GM23338 (cell line): Measurements from ENCODE around the gene TMEM239. TPM values are rescaled to one million over a fixed set of nuclear protein-coding genes. Genes with fewer than 3 reads are reported as not detected.

Source experiments
- ATAC-seq: fragments of 200-7000 bp; cut with Tn5 transposase; 3 replicates; pipeline ENCODE4 v1.9.1; 2020
- DNase-seq: peaks from one replicate; pipeline ENCODE4 v3.0.0-alpha.2; 2015; ENCODE audit warnings: low spot score
- H2AFZ ChIP-seq: fragments of 200-600 bp; sonication (generic); 2 replicates; pipeline ENCODE4 v1.8.0; 2016; ENCODE audit warnings: antibody characterized with exemption, mild to moderate bottlenecking, moderate library complexity
- H3F3A ChIP-seq: fragments of 200-600 bp; sonication (generic); replicated peaks from 2 replicates; pipeline ENCODE4 v1.8.0; 2017; ENCODE audit warnings: antibody characterized with exemption, mixed run types, low read depth
- H3K27ac ChIP-seq: fragments of 200-600 bp; sonication (generic); 2 replicates; pipeline ENCODE4 v1.6.1; 2016; ENCODE audit warnings: low read depth
- H3K27me3 ChIP-seq: fragments of 200-600 bp; sonication (generic); 2 replicates; pipeline ENCODE4 v1.8.0; 2016; ENCODE audit warnings: mild to moderate bottlenecking, mixed run types, moderate library complexity; ENCODE audit not compliant: insufficient read depth
- H3K36me3 ChIP-seq: fragments of 200-600 bp; sonication (generic); 2 replicates; pipeline ENCODE4 v1.8.0; 2016; ENCODE audit warnings: mild to moderate bottlenecking; ENCODE audit not compliant: insufficient read depth
- H3K4me1 ChIP-seq: fragments of 200-600 bp; sonication (generic); 2 replicates; pipeline ENCODE4 v1.8.0; 2016; ENCODE audit warnings: mild to moderate bottlenecking, moderate library complexity; ENCODE audit not compliant: insufficient read depth
- H3K4me2 ChIP-seq: fragments of 200-600 bp; sonication (generic); 2 replicates; pipeline ENCODE4 v1.7.1; 2017; ENCODE audit warnings: mixed run types
- H3K4me3 ChIP-seq: fragments of 200-600 bp; sonication (generic); 2 replicates; pipeline ENCODE4 v1.6.1; 2016; ENCODE audit warnings: mixed run types
- H3K79me2 ChIP-seq: fragments of 200-600 bp; sonication (generic); replicated peaks from 2 replicates; pipeline ENCODE4 v1.8.0; 2017; ENCODE audit warnings: mild to moderate bottlenecking; ENCODE audit not compliant: insufficient read depth
- H3K9me2 ChIP-seq: fragments of 200-600 bp; sonication (generic); 2 replicates; pipeline ENCODE4 v1.8.0; 2017; ENCODE audit not compliant: insufficient read depth
- H4K20me1 ChIP-seq: fragments of 200-600 bp; sonication (generic); replicated peaks from 2 replicates; pipeline ENCODE4 v1.8.0; 2017; ENCODE audit warnings: mild to moderate bottlenecking; ENCODE audit not compliant: insufficient read depth
- H3K27ac Mint-ChIP-seq: 2 replicates; pipeline ENCODE4 v1.8.0; 2020; ENCODE audit warnings: inconsistent platforms, mild to moderate bottlenecking, moderate library complexity, mixed read lengths
- H3K27me3 Mint-ChIP-seq: 3 replicates; pipeline ENCODE4 v1.8.0; 2022; ENCODE audit warnings: low read depth, mild to moderate bottlenecking, moderate library complexity, mixed read lengths, inconsistent platforms; ENCODE audit not compliant: insufficient read depth, poor library complexity
- H3K36me3 Mint-ChIP-seq: 3 replicates; pipeline ENCODE4 v1.8.0; 2021; ENCODE audit warnings: low read depth, mild to moderate bottlenecking, inconsistent platforms, moderate library complexity, mixed read lengths
- H3K4me1 Mint-ChIP-seq: 3 replicates; pipeline ENCODE4 v1.8.0; 2020; ENCODE audit warnings: mild to moderate bottlenecking, inconsistent platforms, mixed read lengths
- H3K4me3 Mint-ChIP-seq: 3 replicates; pipeline ENCODE4 v1.8.0; 2021; ENCODE audit warnings: moderate library complexity, mild to moderate bottlenecking, inconsistent platforms, mixed read lengths
- H3K9me3 Mint-ChIP-seq: 3 replicates; pipeline ENCODE4 v1.8.0; 2020; ENCODE audit warnings: moderate library complexity, mild to moderate bottlenecking, inconsistent platforms, mixed read lengths
- EZH2 ChIP-seq: fragments of 200-600 bp; sonication (generic); IDR thresholded peaks from one replicate; pipeline ENCODE4 v1.8.0; 2017; ENCODE audit warnings: antibody characterized with exemption, mild to moderate bottlenecking, low read depth; ENCODE audit not compliant: unreplicated experiment
- EZH2phosphoT487 ChIP-seq: fragments of 200-600 bp; sonication (generic); IDR thresholded peaks from one replicate; pipeline ENCODE4 v1.8.1; 2018; ENCODE audit warnings: antibody characterized with exemption; ENCODE audit not compliant: unreplicated experiment
- NANOG ChIP-seq: IDR thresholded peaks from 2 replicates; pipeline ENCODE4 v1.6.1; 2016; ENCODE audit warnings: antibody characterized with exemption, borderline replicate concordance
- POLR2AphosphoS5 ChIP-seq: IDR thresholded peaks from 2 replicates; pipeline ENCODE4 v1.6.1; 2016; ENCODE audit warnings: antibody characterized with exemption, low read depth
- ZNF114 ChIP-seq: fragments of 250-450 bp; sonication (Bioruptor Pico); IDR thresholded peaks from 2 replicates; pipeline ENCODE4 v1.5.0; 2020; ENCODE audit warnings: mild to moderate bottlenecking, moderate library complexity
- ZNF462 ChIP-seq: fragments of 250-450 bp; sonication (Bioruptor Pico); IDR thresholded peaks from 2 replicates; pipeline ENCODE4 v1.5.0; 2020; ENCODE audit warnings: mild to moderate bottlenecking, moderate library complexity
- polyA plus RNA-seq: library from polyadenylated mRNA; unstranded; fragments of >200 nt; fragmentation: Nextera tagmentation; extraction: Ambion mirVana; gene quantifications from 2 replicates; pipeline ENCODE4 v1.2.1, GENCODE V29; 2016
- total RNA-seq: library from RNA; depleted of rRNA; stranded (reverse); fragments of >200 nt; shearing (Covaris generic); gene quantifications from 2 replicates; pipeline ENCODE4 v1.2.3, GENCODE V29; 2014

Gene TMEM239
- total and polyA plus RNA-seq, 2 experiments from 2014 or later = not detected

GRCh38 chr20:2864626-2865025 is 48.5 kb downstream of the TMEM239 start:
- Mint-ChIP-seq H3K4me1 (no peaks in the 10 kb centered on the region), H3K9me3 (no peaks in the 10 kb centered on the region), H3K36me3 (peaks cover 3% of the 10 kb centered on the region; the same call in 1 of the 3 replicates), H3K4me3 (no peak overlapping the region), H3K27me3 (peaks cover 6% of the 10 kb centered on the region), H3K27ac (no peak overlapping the region)
- Histone ChIP-seq H3K27me3 (0 out of 2 replicates have a peak, but pooled peaks cover 3% of the 10 kb centered on the region), H3K4me1 (no peaks in the 10 kb centered on the region), H4K20me1 (no peaks in the 10 kb centered on the region), H3K4me3 (no peak overlapping the region), H2AFZ (no peak overlapping the region), H3F3A (no peaks in the 10 kb centered on the region), H3K36me3 (no peaks in the 10 kb centered on the region), H3K27ac (no peak overlapping the region), H3K9me2 (no peaks in the 10 kb centered on the region), H3K4me2 (no peak overlapping the region), H3K79me2 (no peaks in the 10 kb centered on the region)
- TF ChIP-seq EZH2 = no peak
- no peak for TF ChIP-seq POLR2AphosphoS5
- TF ChIP-seq ZNF114 (CRISPR knock-in tag) = no peak
- no peak for TF ChIP-seq NANOG
- TF ChIP-seq ZNF462 (CRISPR knock-in tag) = no peak
- no peak for TF ChIP-seq EZH2phosphoT487
- no peak for DNase-seq
- ATAC-seq = no peak

GRCh38 chr20:2865101-2865500 is 48.9 kb downstream of the TMEM239 start:
- H4K20me1 ChIP-seq = no peaks in the 10 kb centered on the region
- Mint-ChIP-seq H3K27ac (no peak overlapping the region), H3K4me3 (no peak overlapping the region), H3K9me3 (no peaks in the 10 kb centered on the region), H3K27me3 (peaks cover 6% of the 10 kb centered on the region), H3K36me3 (peaks cover 3% of the 10 kb centered on the region; the same call in 1 of the 3 replicates), H3K4me1 (no peaks in the 10 kb centered on the region)
- DNase-seq (no peak), ATAC-seq (no peak)
- no peak overlapping the region for H3K4me2 ChIP-seq
- no peak overlapping the region for H3K27ac ChIP-seq
- H3K4me1 ChIP-seq = no peaks in the 10 kb centered on the region
- no peaks in the 10 kb centered on the region for H3K36me3 ChIP-seq
- no peaks in the 10 kb centered on the region for H3K9me2 ChIP-seq
- no peaks in the 10 kb centered on the region for H3K79me2 ChIP-seq
- H3K27me3 ChIP-seq = 0 out of 2 replicates have a peak, but pooled peaks cover 3% of the 10 kb centered on the region
- H3K4me3 ChIP-seq = no peak overlapping the region
- H3F3A ChIP-seq = no peaks in the 10 kb centered on the region
- no peak overlapping the region for H2AFZ ChIP-seq
- TF ChIP-seq NANOG (no peak), ZNF462 (CRISPR knock-in tag) (no peak), EZH2phosphoT487 (no peak), EZH2 (no peak)
